Activated B cell treated with CpG ODN at 0.5 μM for 24 hours (primary cell): ENCODE measurements around the gene NEURL1B. TPM values are rescaled to one million over a fixed set of nuclear protein-coding genes. Genes with fewer than 3 reads are reported as not detected.
"Not testable (repeated sequence)": the region's sequence is repeated elsewhere in the genome, so short reads cannot be mapped to it uniquely, and the experiment has no call there.

Experiments
- ATAC-seq: fragments of 200-7000 bp; cut with Tn5 transposase; one replicate; pipeline ENCODE4 v1.10.0; 2021; ENCODE audit warnings: low read depth, mild to moderate bottlenecking, moderate library complexity
- CTCF ChIA-PET: fragments of 350-600 bp; sonication (Branson Sonifier 250); formaldehyde crosslinking; loops from one replicate; lab custom pipeline; 2021; ENCODE audit warnings: antibody characterized with exemption; lab: Charles Lee
- POLR2A ChIA-PET: fragments of 350-600 bp; sonication (Branson Sonifier 250); formaldehyde crosslinking; loops from one replicate; lab custom pipeline; 2021; ENCODE audit warnings: antibody characterized with exemption; lab: Charles Lee
- DNase-seq: peaks from one replicate; pipeline ENCODE4 v3.0.0; 2022
- H3K27ac Mint-ChIP-seq: one replicate; pipeline ENCODE4 v1.8.0; 2020; ENCODE audit warnings: mixed read lengths
- H3K27me3 Mint-ChIP-seq: one replicate; pipeline ENCODE4 v1.8.0; 2021; ENCODE audit warnings: mixed read lengths
- H3K36me3 Mint-ChIP-seq: one replicate; pipeline ENCODE4 v1.8.0; 2021; ENCODE audit warnings: low read depth, mixed read lengths
- H3K4me1 Mint-ChIP-seq: one replicate; pipeline ENCODE4 v1.8.0; 2021; ENCODE audit warnings: mixed read lengths
- H3K4me3 Mint-ChIP-seq: one replicate; pipeline ENCODE4 v1.8.0; 2020; ENCODE audit warnings: mild to moderate bottlenecking, mixed read lengths
- H3K9me3 Mint-ChIP-seq: one replicate; pipeline ENCODE4 v1.8.0; 2020; ENCODE audit warnings: mixed read lengths
- intact Hi-C: fragments of 100-400 bp; cut with micrococcal nuclease; formaldehyde crosslinking; loops from one replicate; pipeline ENCODE4 v1.15.1; 2024
- total RNA-seq: library from RNA; stranded (reverse); gene quantifications from 2 replicates; pipeline ENCODE4 v1.2.3, GENCODE V29; 2022
- TF ChIP-seq, protein P1 (sequence below): fragments of 200-600 bp; IDR thresholded peaks from one replicate; pipeline ENCODE4 v1.8.0; 2022; ENCODE audit warnings: antibody characterized with exemption, mild to moderate bottlenecking

Gene NEURL1B
- total RNA-seq, 1 donor from 2014 or later, result 0.09 TPM

DNA sequence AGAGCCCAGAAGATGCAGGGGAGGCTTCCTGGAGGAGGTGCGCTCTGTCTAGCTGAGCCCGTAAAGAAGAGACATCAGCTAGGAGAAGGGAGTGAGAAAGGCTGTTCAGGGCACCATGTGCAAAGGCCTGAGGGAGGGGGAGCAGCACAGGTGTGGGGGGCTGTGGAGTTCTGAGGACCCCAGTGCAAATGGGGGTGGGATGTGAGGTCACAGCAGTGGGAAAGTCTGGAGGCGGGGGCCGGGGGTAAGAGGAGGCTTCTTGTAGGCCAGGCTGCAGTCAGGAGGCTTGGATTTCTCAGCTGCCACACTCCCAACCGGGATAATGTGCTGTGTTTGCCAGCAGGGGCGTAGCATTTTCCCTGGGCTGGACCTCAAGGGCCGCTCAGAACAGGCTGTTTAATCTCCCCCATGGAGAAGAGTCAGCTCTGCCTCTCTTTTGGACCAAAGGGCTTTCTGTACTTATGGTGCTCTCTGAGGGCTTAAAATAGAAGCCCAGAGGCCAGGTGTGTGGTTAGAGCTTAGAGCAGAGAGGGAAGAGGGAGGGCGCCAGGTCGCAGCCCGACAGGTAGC lies 5.7 kb downstream of the NEURL1B start:
- TF ChIP-seq, protein P1, sequence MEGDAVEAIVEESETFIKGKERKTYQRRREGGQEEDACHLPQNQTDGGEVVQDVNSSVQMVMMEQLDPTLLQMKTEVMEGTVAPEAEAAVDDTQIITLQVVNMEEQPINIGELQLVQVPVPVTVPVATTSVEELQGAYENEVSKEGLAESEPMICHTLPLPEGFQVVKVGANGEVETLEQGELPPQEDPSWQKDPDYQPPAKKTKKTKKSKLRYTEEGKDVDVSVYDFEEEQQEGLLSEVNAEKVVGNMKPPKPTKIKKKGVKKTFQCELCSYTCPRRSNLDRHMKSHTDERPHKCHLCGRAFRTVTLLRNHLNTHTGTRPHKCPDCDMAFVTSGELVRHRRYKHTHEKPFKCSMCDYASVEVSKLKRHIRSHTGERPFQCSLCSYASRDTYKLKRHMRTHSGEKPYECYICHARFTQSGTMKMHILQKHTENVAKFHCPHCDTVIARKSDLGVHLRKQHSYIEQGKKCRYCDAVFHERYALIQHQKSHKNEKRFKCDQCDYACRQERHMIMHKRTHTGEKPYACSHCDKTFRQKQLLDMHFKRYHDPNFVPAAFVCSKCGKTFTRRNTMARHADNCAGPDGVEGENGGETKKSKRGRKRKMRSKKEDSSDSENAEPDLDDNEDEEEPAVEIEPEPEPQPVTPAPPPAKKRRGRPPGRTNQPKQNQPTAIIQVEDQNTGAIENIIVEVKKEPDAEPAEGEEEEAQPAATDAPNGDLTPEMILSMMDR, result no peak
- Mint-ChIP-seq H3K9me3 (no peaks in the 10 kb centered on the region), H3K27ac (no peak overlapping the region), H3K27me3 (peaks cover 33% of the 10 kb centered on the region), H3K4me1 (peaks cover 7% of the 10 kb centered on the region), H3K4me3 (no peak overlapping the region), H3K36me3 (no peaks in the 10 kb centered on the region)
- ATAC-seq, result no peak
- DNase-seq, result no peak
- intact Hi-C loops, result no loop called here
- ChIA-PET POLR2A (no interaction called here), CTCF (no interaction called here)

DNA sequence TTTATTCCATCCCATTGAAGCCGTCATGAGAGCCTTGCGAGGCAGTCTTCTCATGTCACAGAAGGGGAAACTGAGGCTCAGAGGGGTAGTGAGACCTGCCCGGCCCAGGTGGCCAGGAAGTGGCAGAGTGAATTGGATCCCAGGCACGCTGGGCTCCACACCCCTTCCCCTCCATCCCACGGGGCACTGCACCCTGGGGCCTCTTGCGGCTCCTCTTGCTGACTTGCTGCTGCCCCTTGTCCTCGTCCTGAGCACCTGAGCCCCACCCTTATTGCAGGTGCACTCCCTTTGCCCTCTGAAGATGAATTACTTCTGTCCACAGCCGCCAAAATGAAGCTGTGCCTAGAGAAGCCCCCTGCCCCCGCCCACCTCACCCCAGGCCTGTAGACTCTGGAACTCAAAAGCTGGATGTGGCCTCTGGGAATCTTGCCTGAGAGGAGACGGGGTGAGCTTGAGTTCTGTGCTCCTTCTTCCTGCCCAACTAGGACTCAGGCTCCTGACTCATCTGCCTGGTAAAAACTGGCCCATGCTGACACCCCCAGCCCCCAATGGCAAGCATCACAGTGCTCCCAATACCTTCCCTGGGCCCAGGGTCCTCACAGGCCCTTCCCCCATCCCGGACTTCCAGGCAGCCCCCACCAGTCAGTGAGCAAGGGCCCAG lies 6.4 kb downstream of the NEURL1B start:
- DNase-seq (no peak), ATAC-seq (no peak)
- ChIA-PET CTCF (no interaction called here), POLR2A (no interaction called here)
- no peaks in the 10 kb centered on the region for H3K9me3 Mint-ChIP-seq
- H3K27me3 Mint-ChIP-seq, result peaks cover 28% of the 10 kb centered on the region
- no peak overlapping the region for H3K27ac Mint-ChIP-seq
- no peak overlapping the region for H3K4me3 Mint-ChIP-seq
- intact Hi-C loops, result no loop called here
- TF ChIP-seq, protein P1, result no peak
- H3K36me3 Mint-ChIP-seq, result no peaks in the 10 kb centered on the region
- peaks cover under 1% of the 10 kb centered on the region for H3K4me1 Mint-ChIP-seq

DNA sequence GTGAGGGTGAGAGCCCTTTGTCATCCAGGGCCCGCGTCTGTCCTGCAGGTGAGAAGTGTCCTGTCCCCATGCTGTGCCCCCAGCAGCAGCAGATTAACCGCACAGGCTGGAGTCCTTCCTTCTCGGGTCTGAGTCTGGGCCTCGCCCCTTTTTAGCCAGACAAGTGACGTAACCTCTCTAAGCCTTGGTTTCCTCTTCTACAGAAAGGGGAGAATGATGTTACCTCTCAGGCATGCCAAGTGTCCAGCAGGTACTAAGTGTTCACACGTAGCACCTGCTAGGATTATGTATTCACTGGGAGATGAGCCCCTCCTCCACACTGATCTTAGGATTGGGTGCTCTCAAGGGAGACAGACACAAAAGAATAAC lies 6.9 kb downstream of the NEURL1B start:
- Mint-ChIP-seq H3K4me3 (no peak overlapping the region), H3K27ac (no peak overlapping the region), H3K9me3 (no peaks in the 10 kb centered on the region), H3K4me1 (no peaks in the 10 kb centered on the region), H3K27me3 (peaks cover 25% of the 10 kb centered on the region), H3K36me3 (no peaks in the 10 kb centered on the region)
- intact Hi-C loops, result no loop called here
- ChIA-PET POLR2A (no interaction called here), CTCF (no interaction called here)
- no peak for ATAC-seq
- TF ChIP-seq, protein P1, result no peak
- no peak for DNase-seq

DNA sequence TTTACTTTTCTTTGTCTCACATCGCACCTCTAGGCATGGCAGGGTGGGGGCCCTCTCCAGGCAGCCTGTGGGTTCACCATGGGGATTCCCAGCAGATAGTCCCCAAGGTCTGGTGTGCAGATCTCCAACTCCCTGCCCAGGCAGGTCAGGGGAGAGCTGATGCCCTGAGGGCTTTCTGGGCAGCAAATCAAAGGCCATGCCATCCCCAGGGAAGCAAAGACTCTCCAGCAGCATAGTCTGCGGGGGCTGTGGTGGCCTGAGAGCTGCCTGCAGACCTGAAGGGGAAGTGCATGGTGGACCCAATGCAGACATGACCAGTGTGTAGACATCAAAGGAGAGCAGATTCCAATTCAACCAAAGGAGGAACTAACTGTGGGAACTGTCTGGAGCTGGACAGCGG lies 7.7 kb downstream of the NEURL1B start:
- no peaks in the 10 kb centered on the region for H3K4me1 Mint-ChIP-seq
- ChIA-PET CTCF (no interaction called here), POLR2A (no interaction called here)
- DNase-seq, result no peak
- peaks cover 21% of the 10 kb centered on the region for H3K27me3 Mint-ChIP-seq
- H3K9me3 Mint-ChIP-seq, result no peaks in the 10 kb centered on the region
- TF ChIP-seq, protein P1, result no peak
- no peaks in the 10 kb centered on the region for H3K36me3 Mint-ChIP-seq
- ATAC-seq, result no peak
- no peak overlapping the region for H3K4me3 Mint-ChIP-seq
- H3K27ac Mint-ChIP-seq, result no peak overlapping the region
- intact Hi-C loops, result no loop called here

DNA sequence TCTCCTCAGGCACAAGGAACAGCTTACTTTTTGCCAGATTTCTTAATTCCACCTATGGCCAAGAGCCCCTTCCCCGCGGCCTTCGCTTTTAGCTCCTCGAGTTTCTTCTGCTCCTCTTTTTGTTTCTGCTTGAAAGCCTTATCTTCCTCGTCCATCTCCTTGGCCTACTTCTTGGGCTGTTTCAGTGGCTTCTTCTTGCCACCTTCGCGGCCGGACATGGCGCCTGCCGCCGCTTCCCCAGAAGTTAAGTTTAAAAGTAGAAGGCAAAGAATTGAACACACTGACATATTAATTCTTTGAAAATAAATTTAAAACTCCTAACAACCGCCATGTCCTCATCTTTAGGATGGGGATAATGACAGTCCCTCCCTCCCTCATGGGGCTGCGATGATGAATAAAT lies 15.4 kb downstream of the NEURL1B start:
- DNase-seq, CTCF ChIA-PET, H3K4me3 Mint-ChIP-seq, H3K4me1 Mint-ChIP-seq, POLR2A ChIA-PET, ATAC-seq, H3K27ac Mint-ChIP-seq, intact Hi-C loops, H3K36me3 Mint-ChIP-seq: not testable (repeated sequence)
- peaks cover 14% of the 10 kb centered on the region for H3K27me3 Mint-ChIP-seq
- H3K9me3 Mint-ChIP-seq, result peaks cover 12% of the 10 kb centered on the region

DNA sequence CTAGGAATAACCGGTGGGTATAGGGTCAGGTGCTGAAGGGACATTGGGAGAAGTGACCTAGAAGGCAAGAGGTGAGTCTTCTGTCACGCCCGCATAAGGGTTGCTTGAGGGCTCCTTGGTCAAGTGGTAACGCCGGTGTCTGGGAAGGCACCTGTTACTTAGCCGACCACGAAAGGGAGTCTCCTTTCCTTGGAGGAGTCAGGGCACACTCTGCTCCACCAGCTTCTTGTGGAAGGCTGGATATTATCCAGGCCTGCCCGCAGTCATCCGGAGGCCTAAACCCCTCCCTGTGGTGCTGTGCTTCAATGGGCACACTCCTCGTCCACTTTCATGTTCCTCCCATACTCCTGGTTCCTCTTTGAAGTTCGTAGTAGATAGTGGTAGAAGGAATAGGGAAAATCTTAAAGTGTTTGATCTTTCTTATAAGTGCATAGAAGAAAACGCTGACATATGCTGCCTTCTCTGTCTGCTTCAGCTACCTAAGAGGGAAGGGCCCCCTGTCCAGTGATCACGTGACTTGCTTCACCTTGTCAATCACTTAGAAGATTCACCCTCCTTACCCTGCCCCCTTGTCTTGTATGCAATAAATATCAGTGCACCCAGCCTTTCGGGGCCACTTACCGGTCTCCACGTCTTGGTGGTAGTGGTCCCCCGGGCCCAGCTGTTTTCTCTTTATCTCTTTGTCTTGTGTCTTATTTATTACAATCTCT lies 16.6 kb downstream of the NEURL1B start:
- H3K36me3 Mint-ChIP-seq, CTCF ChIA-PET, ATAC-seq, H3K27ac Mint-ChIP-seq, intact Hi-C loops, H3K4me3 Mint-ChIP-seq, H3K4me1 Mint-ChIP-seq, DNase-seq, POLR2A ChIA-PET: not testable (repeated sequence)
- Mint-ChIP-seq H3K9me3 (peaks cover 12% of the 10 kb centered on the region), H3K27me3 (peaks cover 13% of the 10 kb centered on the region)
